ENCODE results near the gene LIMK1.
A peak's percentile ranks its signal among the peaks of the same experiment; 100 is the strongest.

The LIMK1 gene

DNA sequence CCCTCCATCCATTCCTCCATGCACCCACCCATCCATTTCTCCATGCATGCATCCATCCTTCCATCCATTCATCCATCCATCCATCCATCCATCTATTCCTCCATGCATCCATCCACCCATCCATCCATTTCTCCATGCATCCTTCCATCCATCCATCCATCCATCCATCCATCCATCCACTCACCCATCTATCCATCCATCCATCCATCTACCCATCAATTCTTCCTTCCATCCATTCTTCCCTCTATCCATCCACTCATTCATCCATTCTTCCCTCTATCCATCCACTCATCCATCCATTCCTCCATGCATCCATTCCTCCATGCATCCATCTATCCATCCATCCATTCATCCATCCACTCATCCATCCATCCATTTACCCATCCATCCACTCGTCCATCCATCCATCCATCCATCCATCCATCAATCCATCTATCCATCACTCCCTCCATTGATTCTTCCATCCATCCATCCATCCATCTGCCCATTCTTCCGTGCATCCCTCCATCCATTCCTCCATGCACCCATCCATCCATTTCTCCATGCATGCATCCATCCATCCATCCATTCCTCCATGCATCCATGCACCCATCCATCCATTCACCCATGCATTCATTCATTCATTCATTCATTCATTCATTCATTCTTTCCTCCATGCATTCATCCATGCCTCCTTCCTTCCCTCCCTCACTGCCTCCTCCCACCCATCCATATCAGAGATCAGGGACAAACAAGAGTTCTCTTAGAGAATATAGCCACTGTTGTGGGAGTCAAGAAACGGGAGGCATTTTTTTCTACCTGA is 33.4 kb upstream of the LIMK1 start:
- Mint-ChIP-seq H3K9me3 (no peaks in the 10 kb centered on the region), H3K4me1 (ENCODE audit: low read depth) (no peaks in the 10 kb centered on the region), H3K27ac (no peak overlapping the region), H3K36me3 (ENCODE audit: low read depth) (no peaks in the 10 kb centered on the region), H3K4me3 (no peak overlapping the region), H3K27me3 (peaks cover 3% of the 10 kb centered on the region)

DNA sequence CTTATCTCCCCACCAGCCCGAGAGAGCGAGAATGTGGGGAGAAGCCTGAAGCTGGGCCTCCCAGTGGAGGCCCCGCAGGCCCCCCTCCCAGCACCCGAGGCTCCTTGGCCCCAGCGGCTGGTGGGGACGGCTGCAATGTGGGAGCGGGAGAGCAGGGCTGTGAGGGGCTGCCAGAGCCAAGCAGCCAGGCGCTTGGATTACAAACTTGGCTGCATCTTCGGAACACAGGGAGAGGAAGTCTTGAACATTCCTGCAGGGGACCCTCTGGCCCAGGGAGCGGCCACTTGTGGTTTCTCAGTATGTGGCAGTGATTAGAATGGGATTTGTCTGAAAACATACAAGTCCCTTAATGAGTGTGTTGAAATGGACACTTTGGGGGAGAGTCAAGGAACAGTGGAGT is 32.4 kb upstream of the LIMK1 start:
- H3K36me3 Mint-ChIP-seq (ENCODE audit: low read depth) = no peaks in the 10 kb centered on the region
- no peaks in the 10 kb centered on the region for H3K9me3 Mint-ChIP-seq
- no peak overlapping the region for H3K4me3 Mint-ChIP-seq
- peaks cover 3% of the 10 kb centered on the region for H3K27me3 Mint-ChIP-seq
- no peak overlapping the region for H3K27ac Mint-ChIP-seq
- H3K4me1 Mint-ChIP-seq (ENCODE audit: low read depth) = no peaks in the 10 kb centered on the region

DNA sequence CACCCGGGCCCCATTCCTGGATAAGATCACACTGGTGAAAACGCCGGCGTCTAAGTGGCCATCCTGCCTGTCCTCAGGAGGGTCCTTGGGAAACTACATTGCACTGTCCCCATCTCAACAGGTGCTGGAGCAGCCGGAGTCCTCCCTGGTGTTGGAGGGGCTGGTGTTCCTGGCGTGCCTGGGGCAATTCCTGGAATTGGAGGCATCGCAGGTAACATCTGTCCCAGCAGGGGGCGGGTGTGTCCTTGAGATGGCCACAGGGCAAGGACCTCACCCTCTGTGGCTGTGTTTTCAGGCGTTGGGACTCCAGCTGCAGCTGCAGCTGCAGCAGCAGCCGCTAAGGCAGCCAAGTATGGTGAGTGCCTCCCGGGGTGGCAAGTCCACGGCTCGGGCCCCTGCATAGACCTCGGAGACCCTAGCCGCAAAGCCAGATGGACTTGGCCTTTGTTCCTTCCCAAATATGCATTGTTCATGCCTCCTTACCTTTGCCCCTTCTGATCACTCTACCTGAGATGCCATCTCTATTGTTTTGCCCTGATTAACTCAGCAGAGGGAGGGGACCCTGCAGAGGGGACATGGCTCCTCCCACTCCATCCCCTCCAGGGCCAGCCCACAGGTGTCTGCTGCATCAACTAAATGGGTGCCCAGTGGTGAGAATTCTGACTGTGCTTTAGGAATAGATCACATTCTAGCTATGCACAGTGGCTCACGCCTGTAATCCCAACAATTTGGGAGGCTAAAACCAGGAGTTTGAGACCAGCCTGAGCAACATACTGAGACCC is 31.8 kb upstream of the LIMK1 start:
- H3K4me1 Mint-ChIP-seq (ENCODE audit: low read depth) = no peaks in the 10 kb centered on the region
- no peak overlapping the region for H3K27ac Mint-ChIP-seq
- no peak overlapping the region for H3K4me3 Mint-ChIP-seq
- no peaks in the 10 kb centered on the region for H3K9me3 Mint-ChIP-seq
- H3K27me3 Mint-ChIP-seq = peaks cover 3% of the 10 kb centered on the region
- H3K36me3 Mint-ChIP-seq (ENCODE audit: low read depth) = no peaks in the 10 kb centered on the region

DNA sequence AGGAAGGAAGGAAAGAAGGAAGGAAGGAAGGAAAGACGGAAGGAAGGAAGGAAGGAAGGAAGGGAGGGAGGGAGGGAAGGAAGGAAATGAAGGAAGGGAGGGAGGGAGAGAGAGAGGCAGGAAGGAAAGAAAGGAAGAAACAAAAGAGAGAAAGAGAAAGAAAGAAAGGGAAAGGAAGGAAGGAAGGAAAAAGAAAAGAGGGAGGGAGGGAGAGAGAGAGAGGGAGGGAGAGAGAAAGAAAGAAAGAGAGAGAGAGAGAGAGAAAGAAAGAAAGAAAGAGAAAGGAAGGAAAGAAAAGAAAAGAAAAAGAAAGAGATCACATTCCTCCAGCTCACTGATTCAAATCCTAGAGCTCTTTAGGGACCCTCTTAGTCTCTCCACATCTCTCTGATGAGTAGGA is 31.0 kb upstream of the LIMK1 start:
- Mint-ChIP-seq H3K36me3 (ENCODE audit: low read depth) (no peaks in the 10 kb centered on the region), H3K9me3 (no peaks in the 10 kb centered on the region), H3K4me3 (no peak overlapping the region), H3K27ac (no peak overlapping the region), H3K4me1 (ENCODE audit: low read depth) (no peaks in the 10 kb centered on the region), H3K27me3 (peaks cover 3% of the 10 kb centered on the region)

- Mint-ChIP-seq H3K4me3 (no peak overlapping the region), H3K27me3 (peaks cover 10% of the 10 kb centered on the region), H3K27ac (no peak overlapping the region), H3K9me3 (no peaks in the 10 kb centered on the region), H3K36me3 (ENCODE audit: low read depth) (no peaks in the 10 kb centered on the region), H3K4me1 (ENCODE audit: low read depth) (no peaks in the 10 kb centered on the region)
Measured at GRCh38 chr7:74053589-74054186, 29.9 kb upstream of the LIMK1 start.

DNA sequence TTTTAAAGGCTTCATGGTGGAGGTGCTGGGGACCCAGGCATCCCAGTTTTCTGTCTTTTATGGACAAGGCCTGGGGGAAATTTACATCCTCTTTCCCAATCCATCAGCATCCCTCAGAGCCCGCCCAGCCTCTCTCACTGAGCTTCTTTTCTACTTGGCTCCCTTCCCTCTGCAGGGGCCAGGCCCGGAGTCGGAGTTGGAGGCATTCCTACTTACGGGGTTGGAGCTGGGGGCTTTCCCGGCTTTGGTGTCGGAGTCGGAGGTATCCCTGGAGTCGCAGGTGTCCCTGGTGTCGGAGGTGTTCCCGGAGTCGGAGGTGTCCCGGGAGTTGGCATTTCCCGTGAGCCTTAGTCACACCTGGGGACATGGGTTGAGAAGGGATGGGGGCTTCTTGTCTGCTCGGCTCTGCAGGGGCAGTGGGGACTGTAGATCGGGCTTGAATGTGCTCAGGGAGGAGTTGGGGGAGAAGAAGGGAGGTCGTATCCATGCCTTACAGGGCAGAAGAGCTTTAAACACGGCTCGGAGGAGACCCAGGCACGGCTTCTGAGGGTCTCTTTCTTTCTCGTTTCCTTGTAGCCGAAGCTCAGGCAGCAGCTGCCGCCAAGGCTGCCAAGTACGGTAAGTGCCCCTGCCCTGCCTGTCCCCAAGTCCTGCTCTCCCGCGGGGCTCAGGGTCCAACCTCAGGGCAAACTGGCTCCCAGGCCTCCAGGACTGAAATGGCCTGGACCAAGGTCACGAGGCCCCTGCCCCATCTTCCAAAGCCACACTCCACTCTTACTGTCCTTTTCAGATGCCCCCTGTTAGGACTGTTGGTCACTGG is 27.3 kb upstream of the LIMK1 start:
- Mint-ChIP-seq H3K36me3 (ENCODE audit: low read depth) (no peaks in the 10 kb centered on the region), H3K27ac (no peak overlapping the region), H3K9me3 (no peaks in the 10 kb centered on the region), H3K4me1 (ENCODE audit: low read depth) (no peaks in the 10 kb centered on the region), H3K27me3 (peaks cover 10% of the 10 kb centered on the region), H3K4me3 (no peak overlapping the region)

DNA sequence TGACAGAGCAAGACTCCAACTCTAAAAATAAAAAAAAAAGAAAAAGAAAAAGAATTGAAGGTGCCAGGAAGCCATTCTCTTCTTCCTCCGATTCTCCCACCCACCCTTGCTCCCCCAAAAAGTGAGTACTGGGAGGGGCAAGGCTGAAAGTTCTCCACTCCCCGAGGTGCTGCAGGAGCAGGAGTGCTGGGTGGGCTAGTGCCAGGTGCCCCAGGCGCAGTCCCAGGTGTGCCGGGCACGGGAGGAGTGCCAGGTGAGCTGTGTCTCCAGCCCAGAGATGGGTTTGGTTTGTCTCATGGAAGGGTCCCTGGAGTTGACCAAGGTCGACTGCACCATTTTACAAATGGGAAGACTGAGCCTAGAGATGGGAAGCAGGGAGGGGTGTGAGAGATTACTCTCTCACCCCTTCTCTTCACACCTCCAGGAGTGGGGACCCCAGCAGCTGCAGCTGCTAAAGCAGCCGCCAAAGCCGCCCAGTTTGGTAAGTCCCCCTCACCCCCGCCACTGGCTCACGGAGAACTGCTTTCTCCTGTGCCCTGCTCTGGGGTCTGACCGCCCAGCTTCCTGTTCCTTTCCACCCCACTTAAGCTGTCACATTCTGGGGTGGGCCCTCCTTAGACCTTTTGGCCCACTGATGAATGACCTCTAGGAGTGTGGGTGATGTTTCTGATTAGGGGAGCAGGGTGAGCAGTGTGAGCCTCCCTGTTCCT is 26.2 kb upstream of the LIMK1 start:
- Mint-ChIP-seq H3K27ac (no peak overlapping the region), H3K36me3 (ENCODE audit: low read depth) (no peaks in the 10 kb centered on the region), H3K4me3 (no peak overlapping the region), H3K9me3 (no peaks in the 10 kb centered on the region), H3K4me1 (ENCODE audit: low read depth) (peaks cover 5% of the 10 kb centered on the region), H3K27me3 (peaks cover 10% of the 10 kb centered on the region)

DNA sequence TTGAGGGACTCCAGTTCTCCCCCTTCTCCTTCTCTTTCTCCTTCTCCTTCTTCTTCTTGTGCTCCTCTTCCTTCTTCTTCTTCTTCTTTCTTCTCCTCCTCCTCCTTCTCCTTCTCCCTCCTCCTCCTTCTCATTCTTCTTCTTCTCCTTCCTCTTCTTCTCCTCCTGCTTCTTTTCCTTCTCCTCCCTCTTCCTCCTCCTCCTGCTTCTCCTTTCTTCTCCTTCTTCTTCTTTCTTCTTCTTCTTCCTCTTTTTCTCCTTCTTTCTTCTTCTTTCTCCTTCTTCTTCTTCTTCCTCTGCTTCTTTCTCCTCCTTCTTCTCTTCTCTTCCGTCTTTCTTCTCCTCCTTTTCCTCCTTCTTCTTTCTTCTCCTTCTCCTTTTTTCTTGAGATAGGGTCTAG is 25.6 kb upstream of the LIMK1 start:
- peaks cover 10% of the 10 kb centered on the region for H3K27me3 Mint-ChIP-seq
- H3K4me3 Mint-ChIP-seq = no peak overlapping the region
- H3K27ac Mint-ChIP-seq = peak overlapping the region; percentile 22
- peaks cover 5% of the 10 kb centered on the region for H3K4me1 Mint-ChIP-seq (ENCODE audit: low read depth)
- no peaks in the 10 kb centered on the region for H3K9me3 Mint-ChIP-seq
- no peaks in the 10 kb centered on the region for H3K36me3 Mint-ChIP-seq (ENCODE audit: low read depth)

GRCh38 chr7:74058486-74058885 is 25.1 kb upstream of the LIMK1 start:
- Mint-ChIP-seq H3K27ac (no peak overlapping the region), H3K27me3 (peaks cover 10% of the 10 kb centered on the region), H3K9me3 (no peaks in the 10 kb centered on the region), H3K36me3 (ENCODE audit: low read depth) (no peaks in the 10 kb centered on the region), H3K4me3 (no peak overlapping the region), H3K4me1 (ENCODE audit: low read depth) (peaks cover 5% of the 10 kb centered on the region)

DNA sequence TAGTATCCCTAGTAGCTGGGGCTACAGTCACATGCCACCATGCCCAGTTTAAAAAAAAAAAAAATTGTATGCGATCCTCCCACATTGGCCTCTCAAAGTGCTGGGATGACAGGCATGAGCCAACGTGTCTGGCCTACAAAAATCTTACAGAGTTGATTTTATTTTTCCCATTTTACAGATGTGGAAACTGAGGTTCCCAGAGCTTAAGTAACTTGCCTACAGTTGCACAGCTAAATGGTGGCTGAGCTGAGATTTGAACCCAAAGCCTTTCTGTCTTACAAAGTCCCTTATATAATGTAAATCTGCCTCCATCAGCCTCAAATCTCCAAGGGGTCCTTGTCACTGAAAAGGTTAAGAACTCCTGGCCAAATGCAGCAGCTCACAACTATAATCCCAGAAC is 24.6 kb upstream of the LIMK1 start:
- Mint-ChIP-seq H3K36me3 (ENCODE audit: low read depth) (no peaks in the 10 kb centered on the region), H3K27ac (no peak overlapping the region), H3K4me3 (no peak overlapping the region), H3K27me3 (peaks cover 7% of the 10 kb centered on the region), H3K4me1 (ENCODE audit: low read depth) (peaks cover 5% of the 10 kb centered on the region), H3K9me3 (no peaks in the 10 kb centered on the region)

GRCh38 chr7:74059681-74060588 is 23.7 kb upstream of the LIMK1 start:
- Mint-ChIP-seq H3K4me3 (no peak overlapping the region), H3K27ac (no peak overlapping the region), H3K27me3 (peaks cover 7% of the 10 kb centered on the region), H3K9me3 (no peaks in the 10 kb centered on the region), H3K36me3 (ENCODE audit: low read depth) (no peaks in the 10 kb centered on the region), H3K4me1 (ENCODE audit: low read depth) (peaks cover 5% of the 10 kb centered on the region)

GRCh38 chr7:74061840-74062539 is 21.6 kb upstream of the LIMK1 start:
- H3K9me3 Mint-ChIP-seq = no peaks in the 10 kb centered on the region
- peaks cover 7% of the 10 kb centered on the region for H3K27me3 Mint-ChIP-seq
- peak overlapping the region; percentile 49 for H3K4me3 Mint-ChIP-seq
- no peak overlapping the region for H3K27ac Mint-ChIP-seq
- H3K36me3 Mint-ChIP-seq (ENCODE audit: low read depth) = no peaks in the 10 kb centered on the region
- peaks cover 5% of the 10 kb centered on the region for H3K4me1 Mint-ChIP-seq (ENCODE audit: low read depth)

GRCh38 chr7:74063223-74063641 is 20.4 kb upstream of the LIMK1 start:
- Mint-ChIP-seq H3K36me3 (ENCODE audit: low read depth) (no peaks in the 10 kb centered on the region), H3K9me3 (no peaks in the 10 kb centered on the region), H3K27ac (no peak overlapping the region), H3K4me3 (no peak overlapping the region), H3K4me1 (ENCODE audit: low read depth) (peaks cover 5% of the 10 kb centered on the region), H3K27me3 (peaks cover 3% of the 10 kb centered on the region)

Measured in stimulated activated naive CD8-positive, alpha-beta T cell treated with anti-CD3 and anti-CD28 coated beads, Interleukin-15, Interleukin-2, amounts not matched to agents 100 ng/mL and 50 ng/mL, for 24 hours (primary cell).